OCI-LY7 (cell line): ENCODE data around the gene SH3TC2. TPM values are rescaled to one million over a fixed set of nuclear protein-coding genes. Genes with fewer than 3 reads are reported as not detected.
A peak's percentile ranks its signal among the peaks of the same experiment; 100 is the strongest.

ENCODE experiments used
- BruUV-seq: library from RNA; stranded (reverse); fragments of 400-500 nt; replicated peaks from 2 replicates; lab custom pipeline; 2021; lab: Mats Ljungman, UMichigan
- CTCF ChIA-PET: fragments of 300-600 bp; sonication (Branson Sonifier 250); formaldehyde crosslinking; loops from one replicate; lab custom pipeline; 2022; ENCODE audit warnings: antibody characterized with exemption; ENCODE audit not compliant: unreplicated experiment; lab: Charles Lee
- POLR2A ChIA-PET: fragments of 300-600 bp; sonication (Branson Sonifier 250); formaldehyde crosslinking; loops from one replicate; lab custom pipeline; 2022; ENCODE audit warnings: antibody characterized with exemption; lab: Charles Lee
- DNase-seq: peaks from one replicate; pipeline ENCODE4 v3.0.0-alpha.2; 2015; ENCODE audit warnings: low spot score
- H2AFZ ChIP-seq: fragments of 200-600 bp; sonication (generic), shearing (Covaris generic); 2 replicates; pipeline ENCODE4 v1.6.1; 2014; ENCODE audit warnings: mild to moderate bottlenecking, antibody characterized with exemption, low read length, moderate library complexity
- H3K27ac ChIP-seq: fragments of 200-600 bp; sonication (generic); 2 replicates; pipeline ENCODE4 v1.5.1; 2014; ENCODE audit warnings: mixed run types, low read depth, mild to moderate bottlenecking, moderate library complexity, low read length, inconsistent platforms; ENCODE audit not compliant: poor library complexity, severe bottlenecking
- H3K36me3 ChIP-seq: fragments of 200-600 bp; sonication (generic); 2 replicates; pipeline ENCODE4 v1.6.1; 2014; ENCODE audit warnings: mild to moderate bottlenecking, antibody characterized with exemption, low read length, moderate library complexity, mixed read lengths; ENCODE audit not compliant: insufficient read depth
- H3K4me1 ChIP-seq: fragments of 200-600 bp; sonication (generic); 2 replicates; pipeline ENCODE4 v1.5.1; 2014; ENCODE audit warnings: mild to moderate bottlenecking, low read length; ENCODE audit not compliant: insufficient read depth, poor library complexity, severe bottlenecking
- H3K4me2 ChIP-seq: fragments of 200-600 bp; sonication (generic); 2 replicates; pipeline ENCODE4 v1.6.1; 2014; ENCODE audit warnings: mild to moderate bottlenecking, low read length
- H3K4me3 ChIP-seq: fragments of 200-600 bp; sonication (generic); 2 replicates; pipeline ENCODE4 v1.5.1; 2014; ENCODE audit warnings: mild to moderate bottlenecking, low read depth, low read length; ENCODE audit not compliant: poor library complexity, severe bottlenecking
- H3K79me2 ChIP-seq: fragments of 200-600 bp; sonication (generic); 2 replicates; pipeline ENCODE4 v1.6.1; 2016; ENCODE audit warnings: low read depth, mild to moderate bottlenecking, low read length, moderate library complexity, mixed read lengths; ENCODE audit not compliant: insufficient read depth
- H3K9me2 ChIP-seq: fragments of 200-600 bp; sonication (generic); 2 replicates; pipeline ENCODE4 v1.6.1; 2016; ENCODE audit warnings: mild to moderate bottlenecking, low read length, mixed read lengths; ENCODE audit not compliant: insufficient read depth
- H3K9me3 ChIP-seq: fragments of 200-600 bp; sonication (generic); 2 replicates; pipeline ENCODE4 v1.6.1; 2014; ENCODE audit warnings: mild to moderate bottlenecking, mixed run types, low read length, mixed read lengths
- H4K20me1 ChIP-seq: fragments of 200-600 bp; sonication (generic); 2 replicates; pipeline ENCODE4 v1.6.1; 2014; ENCODE audit warnings: mild to moderate bottlenecking, antibody characterized with exemption, low read length, moderate library complexity, mixed read lengths; ENCODE audit not compliant: insufficient read depth
- EZH2phosphoT487 ChIP-seq: fragments of 200-600 bp; sonication (generic); IDR thresholded peaks from 2 replicates; pipeline ENCODE4 v1.6.1; 2018; ENCODE audit warnings: low read depth, borderline replicate concordance, mild to moderate bottlenecking, mixed run types, antibody characterized with exemption, low read length, moderate library complexity, mixed read lengths
- intact Hi-C: fragments of 100-400 bp; cut with micrococcal nuclease; formaldehyde crosslinking; loops from one replicate; pipeline ENCODE4 v1.10.0; 2022; ENCODE audit not compliant: unreplicated experiment
- total RNA-seq, 2 experiments: library from RNA; depleted of rRNA in 1 of 2; stranded (reverse); fragments of >200 nt in 1 of 2; shearing (Covaris generic) in 1 of 2; gene quantifications; 2 replicates each; pipeline ENCODE4 v1.2.3, GENCODE V29; 2014 to 2022
- TF ChIP-seq, protein P1 (sequence below): fragments of 200-600 bp; sonication (generic); conservative IDR thresholded peaks from 2 replicates; pipeline ENCODE4 v1.5.1; 2014; ENCODE audit warnings: mild to moderate bottlenecking, antibody characterized with exemption, low read length, moderate library complexity, mixed read lengths

Gene SH3TC2
- total RNA-seq, 2 experiments from 2014 or later: not detected

DNA sequence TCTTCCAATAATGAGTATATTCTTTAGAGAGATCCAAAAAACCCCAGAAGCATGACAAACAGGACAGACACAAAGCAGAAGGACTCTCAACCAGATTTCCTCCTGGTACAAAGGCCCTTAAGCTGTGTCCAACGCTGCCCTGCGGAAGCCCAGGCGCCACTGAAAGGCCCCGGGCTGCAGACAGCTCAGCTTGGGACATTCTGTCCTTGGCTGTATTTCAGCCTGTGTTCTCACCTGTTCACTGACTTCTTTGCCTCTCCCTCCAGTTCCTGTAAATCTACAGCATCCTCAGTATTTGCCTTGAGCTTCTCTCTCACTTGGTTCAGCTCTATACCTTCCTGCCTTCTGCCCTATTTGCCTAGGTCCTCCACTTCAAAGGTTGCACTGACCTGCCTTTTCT is 96.5 kb downstream of the SH3TC2 start:
- intact Hi-C loops: loop anchor here (5.0 kb wide), 1 partner anchor 66 kb away; no protein-coding TSS in a partner anchor
- no peaks in the 10 kb centered on the region for H3K9me3 ChIP-seq
- no peak overlapping the region for H2AFZ ChIP-seq
- no peak overlapping the region for H3K27ac ChIP-seq
- TF ChIP-seq, protein P1, sequence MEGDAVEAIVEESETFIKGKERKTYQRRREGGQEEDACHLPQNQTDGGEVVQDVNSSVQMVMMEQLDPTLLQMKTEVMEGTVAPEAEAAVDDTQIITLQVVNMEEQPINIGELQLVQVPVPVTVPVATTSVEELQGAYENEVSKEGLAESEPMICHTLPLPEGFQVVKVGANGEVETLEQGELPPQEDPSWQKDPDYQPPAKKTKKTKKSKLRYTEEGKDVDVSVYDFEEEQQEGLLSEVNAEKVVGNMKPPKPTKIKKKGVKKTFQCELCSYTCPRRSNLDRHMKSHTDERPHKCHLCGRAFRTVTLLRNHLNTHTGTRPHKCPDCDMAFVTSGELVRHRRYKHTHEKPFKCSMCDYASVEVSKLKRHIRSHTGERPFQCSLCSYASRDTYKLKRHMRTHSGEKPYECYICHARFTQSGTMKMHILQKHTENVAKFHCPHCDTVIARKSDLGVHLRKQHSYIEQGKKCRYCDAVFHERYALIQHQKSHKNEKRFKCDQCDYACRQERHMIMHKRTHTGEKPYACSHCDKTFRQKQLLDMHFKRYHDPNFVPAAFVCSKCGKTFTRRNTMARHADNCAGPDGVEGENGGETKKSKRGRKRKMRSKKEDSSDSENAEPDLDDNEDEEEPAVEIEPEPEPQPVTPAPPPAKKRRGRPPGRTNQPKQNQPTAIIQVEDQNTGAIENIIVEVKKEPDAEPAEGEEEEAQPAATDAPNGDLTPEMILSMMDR: no peak
- TF ChIP-seq EZH2phosphoT487: no peak
- BruUV-seq: no TSS peak
- no peak overlapping the region for H3K4me3 ChIP-seq
- ChIA-PET CTCF (no interaction called here), POLR2A (no interaction called here)
- no peaks in the 10 kb centered on the region for H3K9me2 ChIP-seq
- no peaks in the 10 kb centered on the region for H4K20me1 ChIP-seq
- no peaks in the 10 kb centered on the region for H3K4me1 ChIP-seq
- H3K79me2 ChIP-seq: no peaks in the 10 kb centered on the region
- H3K36me3 ChIP-seq: no peaks in the 10 kb centered on the region
- DNase-seq: no peak
- H3K4me2 ChIP-seq: no peak overlapping the region

DNA sequence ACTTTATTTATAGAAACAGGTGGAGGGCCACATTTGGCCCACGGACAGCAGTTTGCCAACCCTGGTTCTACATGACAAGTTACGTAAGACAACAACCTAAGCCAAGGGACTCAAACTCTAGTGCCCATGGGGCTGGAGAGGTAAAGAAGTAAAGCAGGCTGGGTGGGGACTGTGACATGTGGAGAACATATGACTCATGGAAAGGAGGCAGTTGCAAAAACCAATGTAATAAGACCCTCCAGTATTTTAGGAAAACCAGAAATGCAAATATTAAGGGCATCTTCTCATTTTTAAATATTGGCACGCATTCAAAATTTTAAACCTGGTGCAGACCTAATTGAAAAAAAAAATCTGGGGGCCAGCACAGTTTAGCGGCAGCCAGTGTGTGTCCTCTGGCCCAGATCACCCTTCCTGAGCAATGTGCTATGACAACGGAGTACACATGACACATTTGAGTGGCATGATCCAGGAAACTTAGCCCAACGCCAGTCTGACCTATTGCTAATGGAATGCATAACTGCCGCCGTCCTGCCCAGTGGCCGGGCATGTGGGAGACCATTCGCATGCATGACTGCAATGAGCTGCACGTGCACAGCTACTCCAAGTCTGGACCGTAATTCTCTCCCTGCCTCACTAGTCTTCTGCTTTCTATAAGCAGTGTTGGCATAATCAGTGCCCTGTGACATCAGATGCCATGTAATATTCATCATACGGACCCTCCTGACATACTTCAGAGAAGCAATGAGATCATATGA is 97.2 kb downstream of the SH3TC2 start:
- Histone ChIP-seq H2AFZ (no peak overlapping the region), H3K79me2 (no peaks in the 10 kb centered on the region), H3K4me3 (no peak overlapping the region), H4K20me1 (no peaks in the 10 kb centered on the region), H3K36me3 (no peaks in the 10 kb centered on the region), H3K4me1 (no peaks in the 10 kb centered on the region), H3K9me2 (no peaks in the 10 kb centered on the region), H3K4me2 (no peak overlapping the region), H3K9me3 (no peaks in the 10 kb centered on the region), H3K27ac (no peak overlapping the region)
- no peak for DNase-seq
- intact Hi-C loops: loop anchor here (5.0 kb wide), 1 partner anchor 67 kb away; no protein-coding TSS in a partner anchor
- BruUV-seq: no TSS peak
- ChIA-PET POLR2A (no interaction called here), CTCF (no interaction called here)
- TF ChIP-seq, protein P1: no peak
- no peak for TF ChIP-seq EZH2phosphoT487

DNA sequence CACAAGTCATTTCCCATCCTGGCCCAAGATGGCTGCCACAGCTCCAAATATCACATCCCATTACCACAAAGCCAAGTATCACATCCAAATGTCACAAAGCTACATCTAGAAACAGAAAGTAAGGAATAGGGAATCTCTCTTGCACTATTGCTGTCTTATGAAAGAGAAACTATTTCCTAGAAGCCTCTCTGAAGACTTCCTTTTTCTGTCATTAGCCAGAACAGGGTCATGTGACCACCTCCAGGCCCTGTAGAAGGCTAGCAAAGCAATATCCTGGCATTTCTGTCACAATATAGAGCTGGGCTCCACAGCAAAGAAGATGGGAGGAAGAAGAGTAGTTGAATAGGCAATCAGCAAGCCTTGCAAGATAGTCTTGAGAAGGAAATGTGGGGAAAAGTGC is 99.2 kb downstream of the SH3TC2 start:
- Histone ChIP-seq H3K4me3 (no peak overlapping the region), H3K4me2 (no peak overlapping the region), H3K36me3 (no peaks in the 10 kb centered on the region), H3K9me3 (no peaks in the 10 kb centered on the region), H4K20me1 (no peaks in the 10 kb centered on the region), H3K9me2 (no peaks in the 10 kb centered on the region), H2AFZ (peak overlapping the region; percentile 17), H3K79me2 (no peaks in the 10 kb centered on the region), H3K4me1 (no peaks in the 10 kb centered on the region), H3K27ac (no peak overlapping the region)
- no TSS peak for BruUV-seq
- peak; percentile 5 for DNase-seq
- intact Hi-C loops: no loop called here
- TF ChIP-seq EZH2phosphoT487: no peak
- TF ChIP-seq, protein P1: no peak
- CTCF ChIA-PET: interaction anchor here (0.9 kb wide), 1 partner anchor 222 kb away, joined by 5 read pairs; no protein-coding TSS in a partner anchor
- POLR2A ChIA-PET: interaction anchor here (0.8 kb wide), 1 partner anchor 129 kb away, joined by 3 read pairs; no protein-coding TSS in a partner anchor
